HCT116 (cell line): Measurements from ENCODE around the gene TOX2. TPM values are rescaled to one million over a fixed set of nuclear protein-coding genes. Genes with fewer than 3 reads are reported as not detected.

Experiments used
- ATAC-seq: fragments of 200-7000 bp; cut with Tn5 transposase; 2 replicates; pipeline ENCODE4 v1.9.1; 2020; ENCODE audit warnings: mild to moderate bottlenecking, moderate library complexity
- BruUV-seq: library from RNA; stranded (reverse); fragments of 400-500 nt; replicated peaks from 2 replicates; lab custom pipeline; 2021; lab: Mats Ljungman, UMichigan
- CTCF ChIA-PET: fragments of 300-600 bp; sonication (Branson Sonifier 250); formaldehyde crosslinking; loops from one replicate; lab custom pipeline; 2021; ENCODE audit warnings: antibody characterized with exemption; lab: Charles Lee
- POLR2A ChIA-PET: fragments of 300-600, 350-600 bp; sonication (Branson Sonifier 250); formaldehyde crosslinking; loops from one replicate; lab custom pipeline; 2021; ENCODE audit warnings: antibody characterized with exemption; lab: Charles Lee
- RAD21 ChIA-PET, 2 experiments: fragments of 300-600 bp; sonication (Branson Sonifier 250); formaldehyde crosslinking; loops; one replicate each; lab custom pipeline; 2023; ENCODE audit warnings: low total read pairs in 2 of 2; ENCODE audit not compliant: uncharacterized antibody in 2 of 2, unreplicated experiment in 2 of 2, low non-redundant PET in 1 of 2; lab: Charles Lee
- DNase-seq: peaks from one replicate; pipeline ENCODE4 v3.0.0-alpha.2; 2010; ENCODE audit warnings: low read depth, low spot score
- H2AFZ ChIP-seq: fragments of 200-600 bp; shearing (Covaris generic), sonication (generic); 2 replicates; pipeline ENCODE4 v1.6.1; 2017; ENCODE audit warnings: low read depth, mixed run types, mixed read lengths, antibody characterized with exemption, low read length; ENCODE audit not compliant: poor library complexity, severe bottlenecking
- H3K27ac ChIP-seq: 2 replicates; pipeline ENCODE4 v1.5.1; 2012; ENCODE audit warnings: low read depth, low read length
- H3K27me3 ChIP-seq: fragments of 200-600 bp; sonication (generic); 2 replicates; pipeline ENCODE4 v1.6.1; 2016; ENCODE audit warnings: mixed run types, low read length, mixed read lengths; ENCODE audit not compliant: insufficient read depth
- H3K36me3 ChIP-seq, 2 experiments: fragments of 200-500 bp in 1 of 2; fragments of 200-600 bp in 1 of 2; sonication (Bioruptor generic) in 1 of 2; sonication (generic) in 1 of 2; 2 replicates each; pipeline versions ENCODE4 v1.5.1 to v1.6.1; 2014 to 2016; ENCODE audit warnings: low read length in 2 of 2, inconsistent platforms in 1 of 2, mixed read lengths in 1 of 2, mixed run types in 1 of 2; ENCODE audit not compliant: insufficient read depth in 2 of 2, control insufficient read depth in 1 of 2
- H3K4me1 ChIP-seq, 2 experiments: fragments of 200-600 bp in 1 of 2; sonication (generic) in 1 of 2; 2 replicates each; pipeline versions ENCODE4 v1.5.1 to v1.6.1; 2012 to 2017; ENCODE audit warnings: low read length in 2 of 2, inconsistent platforms in 1 of 2, mild to moderate bottlenecking in 1 of 2, mixed read lengths in 1 of 2, mixed run types in 1 of 2, moderate library complexity in 1 of 2; ENCODE audit not compliant: insufficient read depth in 2 of 2, control insufficient read depth in 1 of 2
- H3K4me2 ChIP-seq: fragments of 200-600 bp; sonication (generic); 2 replicates; pipeline ENCODE4 v1.6.1; 2017; ENCODE audit warnings: mixed run types, low read length, mixed read lengths
- H3K4me3 ChIP-seq, 2 experiments: fragments of 200-600 bp in 1 of 2; sonication (generic) in 1 of 2; replicated peaks in 1 of 2; 2 replicates each; pipeline ENCODE4 v1.5.1; 2011 to 2016; ENCODE audit warnings: low read length in 2 of 2, control low read depth in 1 of 2, low read depth in 1 of 2, mild to moderate bottlenecking in 1 of 2, mixed read lengths in 1 of 2, mixed run types in 1 of 2
- H3K79me2 ChIP-seq: fragments of 200-600 bp; sonication (generic); 2 replicates; pipeline ENCODE4 v1.6.1; 2017; ENCODE audit warnings: mild to moderate bottlenecking, mixed run types, low read length, moderate library complexity, mixed read lengths; ENCODE audit not compliant: insufficient read depth
- H3K9ac ChIP-seq: fragments of 200-600 bp; sonication (generic); 2 replicates; pipeline ENCODE4 v1.6.1; 2016; ENCODE audit warnings: low read length, mixed read lengths
- H3K9me2 ChIP-seq: fragments of 200-600 bp; sonication (generic), shearing (Covaris generic); 2 replicates; pipeline ENCODE4 v1.6.1; 2017; ENCODE audit warnings: mixed run types, mild to moderate bottlenecking, moderate library complexity; ENCODE audit not compliant: insufficient read depth
- H3K9me3 ChIP-seq, 2 experiments: fragments of 200-500 bp in 1 of 2; fragments of 200-600 bp in 1 of 2; sonication (Bioruptor generic) in 1 of 2; sonication (generic) in 1 of 2; 2 replicates each; pipeline ENCODE4 v1.6.1; 2014 to 2017; ENCODE audit warnings: low read length in 2 of 2, mixed read lengths in 2 of 2, inconsistent platforms in 1 of 2, low read depth in 1 of 2, mild to moderate bottlenecking in 1 of 2, mixed run types in 1 of 2, moderate library complexity in 1 of 2; ENCODE audit not compliant: control insufficient read depth in 1 of 2, insufficient read depth in 1 of 2
- H4K20me1 ChIP-seq: fragments of 200-600 bp; sonication (generic), shearing (Covaris generic); 2 replicates; pipeline ENCODE4 v1.6.1; 2017; ENCODE audit warnings: mixed run types, mild to moderate bottlenecking, moderate library complexity; ENCODE audit not compliant: insufficient read depth
- CBX3 ChIP-seq: IDR thresholded peaks from 2 replicates; pipeline ENCODE4 v1.6.1; 2012; ENCODE audit warnings: low read depth
- CEBPB ChIP-seq: IDR thresholded peaks from 2 replicates; pipeline ENCODE4 v1.6.1; 2012; ENCODE audit warnings: low read depth
- CTCF ChIP-seq, 3 experiments: fragments of 200-600 bp in 1 of 3; sonication (generic) in 1 of 3; IDR thresholded peaks in 2 of 3; conservative IDR thresholded peaks in 1 of 3; 2 replicates each; pipeline ENCODE4 v1.5.1; 2012 to 2017; ENCODE audit warnings: low read depth in 2 of 3, low read length in 2 of 3, antibody characterized with exemption in 1 of 3, borderline replicate concordance in 1 of 3, control low read depth in 1 of 3, mild to moderate bottlenecking in 1 of 3, mixed read lengths in 1 of 3, mixed run types in 1 of 3, moderate library complexity in 1 of 3; ENCODE audit not compliant: insufficient read depth in 1 of 3
- EGR1 ChIP-seq: IDR thresholded peaks from 2 replicates; pipeline ENCODE4 v1.6.1; 2012; ENCODE audit warnings: low read depth
- ELF1 ChIP-seq: IDR thresholded peaks from 2 replicates; pipeline ENCODE4 v1.6.1; 2012; ENCODE audit warnings: low read depth, borderline replicate concordance
- EZH2phosphoT487 ChIP-seq: fragments of 200-600 bp; IDR thresholded peaks from 2 replicates; pipeline ENCODE4 v1.6.1; 2018; ENCODE audit warnings: antibody characterized with exemption, borderline replicate concordance
- FOSL1 ChIP-seq: IDR thresholded peaks from 2 replicates; pipeline ENCODE4 v1.6.1; 2012; ENCODE audit warnings: low read depth
- POLR2A ChIP-seq: IDR thresholded peaks from 2 replicates; pipeline ENCODE4 v1.7.0; 2011; ENCODE audit warnings: borderline replicate concordance; ENCODE audit not compliant: insufficient read depth, insufficient read length; ENCODE audit errors: extremely low read depth
- RAD21 ChIP-seq: IDR thresholded peaks from 2 replicates; pipeline ENCODE4 v1.6.1; 2012; ENCODE audit warnings: low read depth, mild to moderate bottlenecking
- REST ChIP-seq: IDR thresholded peaks from 2 replicates; pipeline ENCODE4 v1.6.1; 2012; ENCODE audit warnings: low read depth
- SP1 ChIP-seq: IDR thresholded peaks from 2 replicates; pipeline ENCODE4 v1.6.1; 2012; ENCODE audit warnings: low read depth
- ZNF274 ChIP-seq: fragments of 200-500 bp; sonication (Bioruptor generic); IDR thresholded peaks from 2 replicates; pipeline ENCODE4 v1.6.1; 2014; ENCODE audit warnings: mild to moderate bottlenecking, low read depth, low read length, inconsistent platforms
- intact Hi-C: fragments of 100-400 bp; cut with micrococcal nuclease; formaldehyde crosslinking; loops from 2 replicates; pipeline ENCODE4 v1.10.0; 2022
- total RNA-seq: library from RNA; stranded (reverse); gene quantifications from one replicate; pipeline ENCODE4 v1.2.1, GENCODE V29; 2021; ENCODE audit not compliant: unreplicated experiment

The TOX2 gene
- total RNA-seq, 1 experiment from 2014 or later = 39.6 TPM

GRCh38 chr20:43878776-43879175 is 35.9 kb upstream of the TOX2 start (continued):
- no peak for TF ChIP-seq CTCF (IDR thresholded peaks at IDR 0.05 in 2 of 3, conservative IDR thresholded peaks at IDR 0.05 in 1 of 3; ENCODE audit: borderline replicate concordance in 1 of 3, insufficient read depth in 1 of 3, low read depth in 2 of 3, low read length in 2 of 3)
- TF ChIP-seq CBX3 = no peak

DNA sequence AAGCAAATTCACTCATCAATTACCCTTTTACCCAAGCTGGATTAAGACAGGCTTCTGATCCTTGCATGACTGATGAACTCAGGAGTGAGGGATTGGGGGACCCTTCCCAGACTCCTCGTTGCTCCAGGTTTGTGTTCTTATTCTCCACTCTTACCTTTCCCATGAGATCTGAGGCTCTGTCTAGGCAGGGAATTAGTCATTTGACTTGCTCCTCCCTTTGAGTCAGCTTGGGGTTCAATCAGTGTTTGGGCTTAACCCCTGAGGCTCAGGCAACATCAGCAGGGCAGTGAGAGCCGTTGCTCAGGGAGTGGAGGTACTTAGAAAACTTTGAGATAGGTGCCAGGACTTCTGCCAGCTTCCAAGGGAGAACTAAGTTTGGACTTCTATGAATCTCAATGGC is 20.7 kb upstream of the TOX2 start:
- no peaks in the 10 kb centered on the region for H3K9me2 ChIP-seq
- no peaks in the 10 kb centered on the region for H3K79me2 ChIP-seq
- no peaks in the 10 kb centered on the region; a peak in 1 of 4 replicates for H3K9me3 ChIP-seq
- no peak for TF ChIP-seq POLR2A
- TF ChIP-seq RAD21 = no peak
- no peak for TF ChIP-seq ELF1
- no peak for TF ChIP-seq EGR1
- no peak for TF ChIP-seq ZNF274
- TF ChIP-seq EZH2phosphoT487 = no peak
- TF ChIP-seq CBX3 = no peak
- TF ChIP-seq SP1 = no peak
- TF ChIP-seq CEBPB = no peak
- no peak for TF ChIP-seq REST
- no peak for TF ChIP-seq FOSL1
- TF ChIP-seq, all 23 proteins: peak for 0
- Histone ChIP-seq H3K27ac (no peak overlapping the region), H3K4me2 (peak overlapping the region; percentile 27), H3K36me3 (no peaks in the 10 kb centered on the region), H3K4me1 (peaks cover 0 to 10% of the 10 kb centered on the region in 2 experiments; a peak in 2 of 4 replicates), H3K9ac (no peak overlapping the region), H3K27me3 (no peaks in the 10 kb centered on the region), H2AFZ (peak overlapping the region; percentile 48), H4K20me1 (no peaks in the 10 kb centered on the region), H3K4me3 (no peak overlapping the region)
- ChIA-PET RAD21 (no interaction called here), POLR2A (no interaction called here), CTCF (no interaction called here)
- BruUV-seq = no TSS peak
- intact Hi-C loops = no loop called here
- no peak for ATAC-seq
- DNase-seq = no peak
